GM13977 (cell line): Measurements from ENCODE around the gene SCN2A.

ENCODE experiments used
- DNase-seq: peaks from one replicate; pipeline ENCODE4 v3.0.0; 2012; ENCODE audit warnings: low spot score
- CTCF ChIP-seq: IDR thresholded peaks from 2 replicates; pipeline ENCODE4 v1.5.1; 2012; ENCODE audit warnings: mild to moderate bottlenecking, control low read depth; ENCODE audit not compliant: insufficient read depth; ENCODE audit errors: extremely low read depth, missing control alignments
- in situ Hi-C: fragments of 300-500 bp; cut with MboI; formaldehyde crosslinking; loops from one replicate; pipeline ENCODE4 v1.12.0; 2022; ENCODE audit warnings: low sequenced_read_pairs, low pct_unique_long_range_greater_than_20kb, mixed read lengths, inconsistent platforms; ENCODE audit not compliant: unreplicated experiment

SCN2A gene

GRCh38 chr2:165348441-165348840, 109.2 kb downstream of the SCN2A start:
- in situ Hi-C loops = no loop called here
- DNase-seq = no peak
- TF ChIP-seq CTCF = no peak

GRCh38 chr2:165349181-165349580, 110.0 kb downstream of the SCN2A start:
- in situ Hi-C loops = no loop called here
- no peak for TF ChIP-seq CTCF
- DNase-seq = no peak

- no peak for DNase-seq
- in situ Hi-C loops = no loop called here
- TF ChIP-seq CTCF = no peak
These were observed 118.5 kb downstream of the SCN2A start for GRCh38 chr2:165357758-165358157.

GRCh38 chr2:165361514-165361913, 122.3 kb downstream of the SCN2A start:
- TF ChIP-seq CTCF = no peak
- DNase-seq = no peak
- in situ Hi-C loops = no loop called here

GRCh38 chr2:165369131-165369897, 130.1 kb downstream of the SCN2A start:
- in situ Hi-C loops = no loop called here
- no peak for DNase-seq
- TF ChIP-seq CTCF = no peak

DNA sequence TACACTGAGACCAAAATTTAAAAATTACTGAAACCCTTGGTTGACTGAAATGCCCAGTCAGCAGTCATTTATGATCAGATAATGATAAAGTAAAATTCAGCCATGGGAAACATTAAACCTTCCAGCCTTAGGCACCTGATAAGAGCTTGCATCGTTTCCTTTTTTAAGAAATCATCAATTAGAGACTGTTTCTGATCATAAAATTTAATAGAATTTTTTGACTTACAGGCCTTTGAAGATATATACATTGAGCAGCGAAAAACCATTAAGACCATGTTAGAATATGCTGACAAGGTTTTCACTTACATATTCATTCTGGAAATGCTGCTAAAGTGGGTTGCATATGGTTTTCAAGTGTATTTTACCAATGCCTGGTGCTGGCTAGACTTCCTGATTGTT, 130.7 kb downstream of the SCN2A start:
- TF ChIP-seq CTCF = no peak
- in situ Hi-C loops = no loop called here
- DNase-seq = no peak
